ENCODE data around the gene OR51G1. TPM values are rescaled to one million over a fixed set of nuclear protein-coding genes. Genes with fewer than 3 reads are reported as not detected.

OR51G1 gene, protein sequence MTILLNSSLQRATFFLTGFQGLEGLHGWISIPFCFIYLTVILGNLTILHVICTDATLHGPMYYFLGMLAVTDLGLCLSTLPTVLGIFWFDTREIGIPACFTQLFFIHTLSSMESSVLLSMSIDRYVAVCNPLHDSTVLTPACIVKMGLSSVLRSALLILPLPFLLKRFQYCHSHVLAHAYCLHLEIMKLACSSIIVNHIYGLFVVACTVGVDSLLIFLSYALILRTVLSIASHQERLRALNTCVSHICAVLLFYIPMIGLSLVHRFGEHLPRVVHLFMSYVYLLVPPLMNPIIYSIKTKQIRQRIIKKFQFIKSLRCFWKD
- not detected in 2 replicates for total RNA-seq

DNA sequence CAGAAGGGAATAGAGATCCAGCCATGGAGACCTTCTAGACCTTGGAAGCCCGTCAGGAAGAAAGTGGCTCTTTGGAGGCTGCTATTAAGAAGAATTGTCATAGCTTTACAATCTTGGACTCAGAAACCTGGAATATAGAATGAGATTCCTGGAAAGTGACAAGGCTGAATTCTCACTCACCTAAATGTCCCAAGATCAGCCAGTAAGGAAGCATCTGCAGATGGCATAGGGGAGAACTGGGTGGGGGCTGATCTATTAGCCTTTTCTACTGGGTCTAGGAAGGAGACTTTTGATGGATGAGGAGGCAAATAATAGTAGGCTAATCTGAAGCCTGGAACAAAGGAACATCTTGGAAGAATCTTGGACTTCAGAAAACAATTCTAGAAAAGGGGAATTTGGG lies at the start of gene OR51G1:
OR51G1 (minus strand) TSS at position 101 of the 400 bp plus-strand sequence; CDS start at position 101, 0 bp downstream.

DNA sequence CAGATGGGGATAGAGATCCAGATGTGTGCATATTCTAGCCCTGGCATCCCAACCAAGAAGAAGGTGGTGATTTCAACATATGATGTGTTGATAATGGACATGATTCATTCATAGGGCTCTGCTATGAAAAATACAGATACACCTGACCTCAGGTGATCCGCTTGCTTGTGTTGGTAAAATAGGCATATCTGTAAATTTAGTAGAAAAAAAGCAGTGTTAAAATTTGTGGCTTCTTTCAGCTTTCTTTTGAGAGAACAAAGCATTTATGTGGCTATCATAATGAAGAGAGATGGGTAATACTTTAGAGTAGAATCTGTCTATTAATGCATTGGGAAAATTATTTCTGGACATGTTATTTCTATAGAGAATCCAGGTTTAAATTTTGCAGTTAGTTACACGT lies 31.5 kb upstream of the OR51G1 start, which contains the start of gene OR51A2:
OR51A2 (minus strand) TSS at position 101 of the 400 bp plus-strand sequence; CDS start at position 101, 0 bp downstream.

DNA sequence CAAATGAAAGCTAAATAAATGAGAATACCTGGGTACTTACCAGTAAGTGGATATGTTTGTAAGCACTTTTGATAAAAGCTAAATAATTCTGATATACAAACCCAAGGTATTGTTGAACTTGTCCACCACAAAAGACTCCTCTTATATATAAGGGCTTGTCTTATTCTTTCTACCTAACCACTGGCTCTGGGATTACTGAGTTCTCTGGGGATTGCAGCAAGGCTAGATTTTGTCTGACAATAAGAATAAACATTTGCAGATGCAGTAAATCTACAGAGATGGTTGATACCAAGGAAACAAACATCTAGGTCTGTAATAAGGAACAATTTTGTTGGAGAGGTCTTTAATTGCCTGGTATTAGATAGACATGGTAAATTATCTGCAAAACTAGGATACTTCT lies 23.4 kb upstream of the OR51G1 start, which contains the start of gene OR51A4:
OR51A4 (minus strand) TSS at position 101 of the 400 bp plus-strand sequence. CDS start 505 bp downstream, outside the sequence.

DNA sequence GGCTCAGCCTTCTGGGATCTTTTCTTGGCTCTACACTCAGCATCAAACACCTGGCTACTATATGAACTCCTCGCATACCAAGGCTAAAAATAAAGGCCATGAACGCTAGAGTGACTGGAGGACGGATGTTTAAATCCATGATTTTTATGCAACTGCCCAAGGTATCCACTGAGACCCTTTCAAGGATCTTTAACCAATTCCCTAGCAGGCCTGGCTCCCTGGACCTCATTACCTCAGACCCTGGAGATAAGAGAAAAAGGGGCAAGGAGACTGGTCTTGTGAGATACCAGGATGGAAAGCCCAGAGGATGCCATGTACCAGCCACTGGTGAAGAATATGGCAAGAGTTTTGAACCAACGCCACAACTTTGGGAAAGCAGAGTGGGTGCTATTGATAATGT lies 4.9 kb downstream of the OR51G1 start, which contains the start of gene OR51G2:
OR51G2 (minus strand) TSS at position 101 of the 400 bp plus-strand sequence. CDS start 3,687 bp downstream, outside the sequence.

DNA sequence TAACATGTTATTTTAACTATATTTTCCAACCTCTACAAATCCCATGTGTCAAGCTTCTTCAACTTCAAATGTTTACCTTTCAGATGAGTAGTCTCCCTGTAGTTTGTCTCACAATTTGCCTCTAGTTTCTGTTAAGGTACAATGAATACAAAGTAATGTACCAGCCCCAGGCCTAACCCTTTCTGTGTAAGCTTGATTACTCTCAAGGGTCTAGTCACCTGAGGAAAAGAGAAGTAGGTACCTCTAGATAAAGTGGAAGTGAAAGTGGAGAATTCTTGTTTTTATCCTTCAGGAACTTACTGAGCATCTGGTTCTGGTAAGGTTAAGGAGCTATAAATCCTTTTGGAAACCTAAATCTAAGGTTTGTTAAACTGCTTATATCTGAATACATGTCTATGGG lies 20.7 kb downstream of the OR51G1 start, which contains the start of gene OR51A7:
OR51A7 (plus strand) TSS at position 300 of the 400 bp plus-strand sequence. CDS start 3,587 bp downstream, outside the sequence.

DNA sequence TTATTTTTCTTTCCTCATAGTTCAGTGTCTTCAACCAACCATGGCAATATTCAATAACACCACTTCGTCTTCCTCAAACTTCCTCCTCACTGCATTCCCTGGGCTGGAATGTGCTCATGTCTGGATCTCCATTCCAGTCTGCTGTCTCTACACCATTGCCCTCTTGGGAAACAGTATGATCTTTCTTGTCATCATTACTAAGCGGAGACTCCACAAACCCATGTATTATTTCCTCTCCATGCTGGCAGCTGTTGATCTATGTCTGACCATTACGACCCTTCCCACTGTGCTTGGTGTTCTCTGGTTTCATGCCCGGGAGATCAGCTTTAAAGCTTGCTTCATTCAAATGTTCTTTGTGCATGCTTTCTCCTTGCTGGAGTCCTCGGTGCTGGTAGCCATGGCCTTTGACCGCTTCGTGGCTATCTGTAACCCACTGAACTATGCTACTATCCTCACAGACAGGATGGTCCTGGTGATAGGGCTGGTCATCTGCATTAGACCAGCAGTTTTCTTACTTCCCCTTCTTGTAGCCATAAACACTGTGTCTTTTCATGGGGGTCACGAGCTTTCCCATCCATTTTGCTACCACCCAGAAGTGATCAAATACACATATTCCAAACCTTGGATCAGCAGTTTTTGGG lies 42.2 kb downstream of the OR51G1 start, which contains the start of gene OR51T1:
OR51T1 (plus strand) TSS at position 41 of the 641 bp plus-strand sequence; CDS start at position 41, 0 bp downstream.

Other genes starting within 250 kb of the OR51G1 start
- not detected in 2 replicates for gene OR51E2, start 226.5 kb downstream of the OR51G1 start, total RNA-seq
- not detected in 2 replicates for gene MMP26, start 219.6 kb downstream of the OR51G1 start, total RNA-seq
- gene OR51F1, start 154.4 kb downstream of the OR51G1 start, total RNA-seq: not detected in 2 replicates
- gene OR52R1, start 120.0 kb downstream of the OR51G1 start, total RNA-seq: not detected in 2 replicates
- not detected in 2 replicates for gene OR51F2, start 103.0 kb downstream of the OR51G1 start, total RNA-seq
- gene OR51S1, start 75.1 kb downstream of the OR51G1 start, total RNA-seq: not detected in 2 replicates
- not detected in 2 replicates for gene OR51T1, start 42.4 kb downstream of the OR51G1 start, total RNA-seq
- gene OR51A7, start 20.6 kb downstream of the OR51G1 start, total RNA-seq: 0.15 TPM in 1 of 2 replicates, not detected in the other
- not detected in 2 replicates for gene OR51G2, start 5.0 kb downstream of the OR51G1 start, total RNA-seq
- not detected in 2 replicates for gene OR51A4, start 23.3 kb upstream of the OR51G1 start, total RNA-seq
- not detected in 2 replicates for gene OR51A2, start 31.4 kb upstream of the OR51G1 start, total RNA-seq
- gene OR51L1, start 70.5 kb upstream of the OR51G1 start, total RNA-seq: not detected in 2 replicates
- not detected in 2 replicates for gene OR52J3, start 122.2 kb upstream of the OR51G1 start, total RNA-seq
- not detected in 2 replicates for gene OR52E2, start 135.3 kb upstream of the OR51G1 start, total RNA-seq
- gene OR52E1, start 145.2 kb upstream of the OR51G1 start, total RNA-seq: not detected in 2 replicates
- gene OR52A5, start 214.0 kb upstream of the OR51G1 start, total RNA-seq: not detected in 2 replicates
- not detected in 2 replicates for gene OR52A1, start 230.4 kb upstream of the OR51G1 start, total RNA-seq